HG03457 (cell line): ENCODE measurements around the gene MAP3K9.
"Not testable (repeated sequence)": the region's sequence is repeated elsewhere in the genome, so short reads cannot be mapped to it uniquely, and the experiment has no call there.

Experiments
- ATAC-seq: cut with Tn5 transposase; IDR thresholded peaks from one replicate; pipeline ENCODE4 v1.9.1; 2021; ENCODE audit warnings: moderate number of reproducible peaks; ENCODE audit not compliant: unreplicated experiment

MAP3K9 gene

DNA sequence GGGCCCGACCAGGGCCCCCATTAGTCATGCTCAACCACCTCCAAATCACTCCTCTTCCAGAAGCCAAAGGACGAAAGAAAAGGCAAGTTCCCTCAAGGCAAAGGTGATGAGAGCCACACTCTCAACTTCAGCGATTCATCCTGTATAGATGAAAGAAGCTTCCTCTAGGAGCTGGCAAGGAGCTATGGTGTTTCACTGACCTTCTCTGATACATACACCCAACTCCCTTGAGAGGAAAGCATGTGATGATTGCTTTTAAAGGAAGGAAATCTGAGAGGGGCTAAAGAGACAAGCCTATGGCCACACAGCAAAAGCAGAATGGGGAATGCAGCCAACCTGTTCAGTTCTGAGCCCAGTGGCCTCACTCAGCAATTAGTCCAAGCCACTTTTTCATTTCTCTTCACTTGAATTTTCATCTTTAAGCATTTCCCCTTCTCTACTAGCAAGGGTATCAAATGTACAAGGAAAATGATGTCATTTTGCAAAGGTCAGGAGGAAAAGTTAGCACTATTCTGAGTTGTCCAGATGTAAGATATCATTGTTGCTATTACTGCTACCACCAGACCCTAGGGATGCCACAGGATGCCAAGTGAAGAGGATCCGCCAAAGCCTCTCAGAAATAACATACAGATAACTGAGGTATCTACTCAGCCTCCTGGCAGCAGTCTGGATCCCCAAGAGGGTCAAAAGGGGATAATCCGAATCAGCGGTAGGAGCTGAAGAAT, 82.5 kb downstream of the MAP3K9 start:
- no peak for ATAC-seq

GRCh38 chr14:70724944-70725343, 84.4 kb downstream of the MAP3K9 start:
- ATAC-seq: no peak

DNA sequence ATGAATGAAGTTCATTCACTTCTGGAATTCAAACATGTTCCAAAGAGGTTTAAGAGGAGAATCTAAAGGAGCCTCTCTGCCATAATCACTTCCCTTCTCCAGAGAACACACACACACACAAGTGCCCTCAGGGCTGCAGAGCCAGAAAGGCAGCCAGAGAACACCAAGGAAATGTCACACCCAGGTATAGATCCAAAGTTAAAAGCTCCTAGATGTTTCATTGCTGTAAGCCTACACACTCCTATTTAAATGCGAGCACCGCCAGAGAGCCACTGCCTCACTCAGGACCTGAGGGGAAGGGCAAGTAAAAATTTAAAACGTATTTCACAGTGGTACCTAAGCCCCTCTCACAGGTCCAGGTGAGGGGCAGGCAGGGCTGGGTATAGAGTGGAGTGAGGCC, 85.2 kb downstream of the MAP3K9 start:
- no peak for ATAC-seq

DNA sequence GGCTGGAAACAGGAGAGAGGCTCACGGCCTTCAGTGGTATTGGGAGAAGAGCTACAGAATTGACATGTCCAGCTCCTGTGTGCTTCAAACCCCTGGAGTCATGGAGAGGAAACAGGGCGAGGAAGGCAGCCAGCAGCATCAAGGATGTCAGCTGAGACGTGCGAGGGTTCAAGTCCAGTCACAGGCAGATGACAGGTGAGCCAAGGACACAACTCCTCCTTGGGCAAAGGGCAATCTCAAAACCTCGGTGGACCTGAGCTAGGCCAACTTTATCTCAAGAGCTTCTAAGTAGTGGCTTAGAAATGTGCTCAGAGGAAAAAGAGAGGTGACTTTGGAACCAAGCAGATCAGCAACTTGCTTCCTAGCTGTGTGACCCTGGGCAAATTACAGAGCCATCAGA, 86.0 kb downstream of the MAP3K9 start:
- no peak for ATAC-seq

- ATAC-seq: no peak
Measured at GRCh38 chr14:70722418-70722817, 86.9 kb downstream of the MAP3K9 start.

DNA sequence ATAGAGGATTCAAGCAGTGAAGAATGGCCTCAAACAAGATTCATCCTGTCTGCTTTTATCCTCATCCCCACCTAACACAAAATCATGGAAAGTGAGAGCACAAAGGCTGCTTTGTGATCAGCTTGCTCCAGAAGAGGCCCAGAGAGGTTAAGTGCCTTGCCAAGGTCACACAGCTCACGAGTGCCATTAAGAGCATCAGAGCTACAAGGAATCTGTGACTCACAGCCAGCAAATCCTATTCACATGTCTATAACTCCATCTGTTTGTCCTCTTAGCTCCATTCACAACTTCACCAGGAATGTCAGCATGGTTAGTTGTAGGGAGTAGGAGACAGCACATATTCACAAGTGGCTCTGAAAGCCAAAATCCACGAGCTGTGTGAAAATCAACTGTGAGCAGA, 87.8 kb downstream of the MAP3K9 start:
- ATAC-seq: no peak

- ATAC-seq: no peak
Measured at GRCh38 chr14:70718383-70719118, 90.8 kb downstream of the MAP3K9 start.

DNA sequence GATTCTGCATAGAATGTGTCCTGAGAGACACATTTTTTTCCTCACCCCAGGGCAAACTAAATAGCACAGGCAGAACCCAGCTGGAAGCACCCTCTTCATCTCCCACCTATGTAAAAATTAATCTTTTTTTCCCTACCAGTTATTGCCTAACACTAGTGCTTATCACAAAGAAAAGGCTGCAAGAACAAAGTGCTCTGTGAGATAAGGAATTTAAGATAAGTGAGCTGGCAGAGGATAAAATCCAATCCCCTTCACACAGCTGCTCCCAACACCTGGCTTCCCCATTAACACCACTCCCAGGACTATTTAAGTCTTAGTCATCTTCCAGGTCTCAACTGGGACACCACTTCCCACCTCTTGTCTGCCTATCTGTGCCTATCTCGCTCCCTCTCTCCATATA, 92.4 kb downstream of the MAP3K9 start:
- ATAC-seq: no peak

GRCh38 chr14:70716483-70716882, 92.8 kb downstream of the MAP3K9 start:
- ATAC-seq: no peak

DNA sequence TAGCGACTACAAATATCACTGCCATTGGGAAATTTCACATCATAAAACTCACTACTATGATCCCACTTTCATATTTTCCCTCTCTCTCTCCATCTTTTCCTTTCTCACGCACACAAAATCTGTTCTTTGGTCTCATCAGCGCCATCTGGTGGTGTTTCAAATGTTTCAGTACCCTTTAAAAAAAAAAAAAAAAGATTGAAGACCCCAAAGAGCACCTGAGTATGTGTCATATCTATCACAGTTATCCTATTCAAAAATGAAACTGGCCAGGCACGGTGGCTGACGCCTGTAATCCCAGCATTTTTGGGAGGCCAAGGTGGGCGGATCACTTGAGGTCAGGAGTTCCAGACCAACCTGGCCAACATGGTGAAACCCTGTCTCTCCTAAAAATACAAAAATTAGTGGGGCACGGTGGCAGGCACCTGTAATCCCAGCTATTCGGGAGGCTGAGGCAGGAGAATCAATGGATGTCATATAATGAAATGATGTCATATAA, 95.2 kb downstream of the MAP3K9 start:
- ATAC-seq: no peak

- ATAC-seq: no peak
Measured at GRCh38 chr14:70713511-70713916, 95.8 kb downstream of the MAP3K9 start.

DNA sequence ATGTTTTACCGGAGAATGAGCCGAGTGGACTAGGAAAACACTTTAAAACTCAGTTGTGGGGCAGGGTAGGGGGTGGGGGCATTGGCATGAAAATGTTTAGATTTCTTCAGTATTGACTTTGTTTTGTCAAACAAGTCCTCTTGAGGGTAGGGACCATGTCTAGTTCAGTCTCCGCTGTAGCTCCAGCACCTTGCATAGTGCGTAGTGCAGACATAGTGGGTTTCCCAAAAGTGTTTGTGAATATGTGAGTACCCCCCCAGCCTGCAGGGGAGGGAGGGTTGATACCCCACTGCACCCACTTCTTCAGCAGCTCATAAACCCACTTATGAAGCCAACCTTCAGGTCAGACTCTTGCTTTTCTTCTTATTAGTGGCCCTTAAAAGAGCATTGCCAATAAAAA, 96.2 kb downstream of the MAP3K9 start:
- ATAC-seq: no peak

DNA sequence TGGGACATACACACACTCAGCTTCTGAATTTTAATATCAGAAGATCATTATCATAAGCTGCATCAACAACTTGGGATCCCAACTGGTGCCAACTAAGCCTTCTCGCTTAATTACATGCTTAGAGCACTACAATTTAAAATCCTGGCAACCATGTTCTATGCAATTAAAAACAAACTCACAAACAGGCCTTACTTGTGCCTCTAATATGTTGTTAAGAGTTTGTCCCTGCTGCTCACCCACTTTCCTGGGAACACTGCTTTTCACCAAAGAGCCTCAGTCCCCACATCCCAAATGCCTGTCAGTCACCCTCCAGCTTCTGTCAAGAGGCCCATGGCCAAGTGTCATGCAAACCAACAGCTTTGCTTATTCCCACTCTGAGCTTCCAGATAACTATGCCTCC, 97.9 kb downstream of the MAP3K9 start:
- ATAC-seq: no peak

DNA sequence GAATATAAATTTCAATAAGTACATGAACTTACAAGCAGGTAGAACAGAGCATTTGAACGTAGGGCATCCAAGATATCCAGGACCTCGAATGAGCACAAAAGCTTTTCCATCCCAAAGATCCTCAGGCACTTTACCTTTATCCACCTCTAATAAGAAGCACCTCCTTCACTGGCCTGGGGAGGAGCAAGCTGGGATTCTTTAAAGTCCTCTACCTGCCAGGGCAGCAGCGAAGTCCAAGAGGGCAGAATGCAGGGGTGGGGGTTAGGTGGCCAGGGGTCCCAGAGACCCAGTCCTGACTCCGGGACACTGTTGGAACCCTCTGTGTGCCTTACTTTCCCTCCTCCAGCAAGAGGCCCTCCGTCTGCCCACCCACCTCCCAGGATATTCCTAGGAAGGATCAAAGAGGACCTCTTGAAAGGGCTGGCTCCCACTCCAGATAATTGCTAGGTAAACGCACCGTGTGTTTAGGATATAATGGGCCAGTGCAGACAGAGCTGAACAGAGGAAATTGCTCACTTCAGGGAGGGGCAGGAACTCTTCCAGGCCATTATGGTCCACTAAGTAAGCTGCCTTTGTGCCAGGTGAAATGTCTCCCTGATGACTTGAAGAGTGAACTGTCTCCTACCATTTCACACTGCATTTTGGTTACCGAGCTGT, 99.5 kb downstream of the MAP3K9 start:
- no peak for ATAC-seq

DNA sequence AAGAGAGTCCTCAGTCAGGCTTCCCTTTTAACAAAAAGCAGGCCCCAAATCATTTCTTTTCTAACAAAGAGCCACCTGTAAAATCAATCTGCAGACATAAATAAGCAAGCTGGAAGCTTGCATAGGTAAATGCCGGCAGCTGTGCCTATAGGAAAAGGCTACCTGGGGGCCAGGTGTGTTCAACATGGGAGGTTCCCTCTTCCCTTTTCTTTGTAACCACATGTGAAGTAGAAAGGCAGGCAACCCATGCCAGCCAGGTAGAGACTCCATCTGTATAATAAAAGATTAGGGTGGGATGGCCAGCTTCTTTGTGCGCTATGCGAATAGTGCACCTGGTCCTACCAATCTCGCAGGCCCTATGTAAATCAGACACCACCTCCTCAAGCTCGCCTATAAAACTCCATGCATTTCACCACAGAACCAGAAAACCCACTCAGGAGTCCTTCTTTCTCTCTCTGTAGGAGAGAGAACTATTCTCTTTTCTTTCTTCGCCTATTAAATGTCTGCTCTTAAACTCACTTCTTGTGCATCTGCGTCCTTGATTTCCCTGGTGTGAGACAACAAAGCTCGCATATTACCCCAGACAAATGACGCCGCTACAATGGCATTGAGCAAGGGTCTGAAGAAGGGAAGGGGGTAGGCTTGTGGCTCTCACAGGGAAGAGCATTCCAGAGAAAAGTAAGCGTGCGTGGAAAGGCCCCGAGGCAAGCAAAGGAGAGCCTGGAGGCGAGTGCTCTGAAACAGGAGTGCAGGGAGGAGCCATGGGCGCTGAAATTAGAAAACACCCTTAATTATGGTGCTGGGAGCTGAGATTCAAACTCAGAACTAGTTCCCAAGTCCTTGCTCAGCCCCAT, 100.4 kb downstream of the MAP3K9 start:
- no peak for ATAC-seq

- ATAC-seq: no peak
Measured at GRCh38 chr14:70707138-70708038, 101.9 kb downstream of the MAP3K9 start.

DNA sequence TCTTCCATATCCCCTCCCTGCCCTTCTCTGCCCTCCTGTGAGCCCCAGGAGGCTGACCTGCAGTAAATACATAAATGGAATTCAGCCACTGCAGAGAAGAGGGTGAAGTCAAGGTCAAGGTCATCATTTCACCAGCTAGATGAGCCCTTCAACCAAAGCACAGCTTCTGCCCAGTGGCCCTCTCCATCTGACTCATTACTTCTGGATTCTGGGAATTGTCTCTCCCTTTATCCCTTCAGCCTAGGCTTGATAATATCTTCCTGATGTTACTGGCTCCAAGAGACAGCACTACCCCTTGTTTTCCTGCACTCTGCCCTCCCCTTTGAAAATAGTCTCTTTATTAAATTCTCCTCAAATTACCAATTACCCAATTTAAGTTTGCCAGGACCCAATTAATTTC, 103.1 kb downstream of the MAP3K9 start:
- no peak for ATAC-seq

- no peak for ATAC-seq
Measured at GRCh38 chr14:70704960-70705359, 104.4 kb downstream of the MAP3K9 start.

GRCh38 chr14:70703621-70704168, 105.6 kb downstream of the MAP3K9 start:
- ATAC-seq: not testable (repeated sequence)

- ATAC-seq: no peak
Measured at GRCh38 chr14:70702161-70702560, 107.2 kb downstream of the MAP3K9 start.
